ENCODE measurements around the gene EPHB2.
A peak's percentile ranks its signal among the peaks of the same experiment; 100 is the strongest.

EPHB2 gene

DNA sequence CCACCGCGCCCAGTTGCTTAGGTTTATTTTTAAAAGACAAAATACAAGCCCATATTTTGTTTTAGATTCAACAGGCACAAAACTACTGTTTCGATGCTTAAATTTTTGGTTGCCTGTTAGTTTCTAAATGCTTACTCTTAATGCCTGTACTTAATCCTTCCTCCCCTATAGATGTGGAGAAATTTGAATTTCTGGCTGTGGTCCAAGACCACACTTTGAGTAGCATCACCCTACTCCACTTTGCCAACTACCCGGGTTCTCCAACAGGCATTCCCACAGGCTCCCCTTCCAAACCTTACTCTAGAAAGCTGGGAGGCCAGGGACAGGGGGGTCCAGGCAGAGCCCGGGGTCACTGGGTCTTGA, 242.0 kb downstream of the EPHB2 start:
- 90% methylated on average over 4 of the region's 5 CpGs for WGBS (ENCODE audit: insufficient coverage)
- H3K27me3 ChIP-seq (replicated peaks in 2 of 5; ENCODE audit: control insufficient read depth in 4 of 5, insufficient read depth in 5 of 5, low read length in 4 of 5), result peaks cover 16 to 69% (median 31%) of the 10 kb centered on the region in 5 experiments
- CTCF ChIA-PET, result interaction anchor here (1.0 kb wide), 1 partner anchor 12 kb away, joined by 3 read pairs; no protein-coding TSS in a partner anchor

DNA sequence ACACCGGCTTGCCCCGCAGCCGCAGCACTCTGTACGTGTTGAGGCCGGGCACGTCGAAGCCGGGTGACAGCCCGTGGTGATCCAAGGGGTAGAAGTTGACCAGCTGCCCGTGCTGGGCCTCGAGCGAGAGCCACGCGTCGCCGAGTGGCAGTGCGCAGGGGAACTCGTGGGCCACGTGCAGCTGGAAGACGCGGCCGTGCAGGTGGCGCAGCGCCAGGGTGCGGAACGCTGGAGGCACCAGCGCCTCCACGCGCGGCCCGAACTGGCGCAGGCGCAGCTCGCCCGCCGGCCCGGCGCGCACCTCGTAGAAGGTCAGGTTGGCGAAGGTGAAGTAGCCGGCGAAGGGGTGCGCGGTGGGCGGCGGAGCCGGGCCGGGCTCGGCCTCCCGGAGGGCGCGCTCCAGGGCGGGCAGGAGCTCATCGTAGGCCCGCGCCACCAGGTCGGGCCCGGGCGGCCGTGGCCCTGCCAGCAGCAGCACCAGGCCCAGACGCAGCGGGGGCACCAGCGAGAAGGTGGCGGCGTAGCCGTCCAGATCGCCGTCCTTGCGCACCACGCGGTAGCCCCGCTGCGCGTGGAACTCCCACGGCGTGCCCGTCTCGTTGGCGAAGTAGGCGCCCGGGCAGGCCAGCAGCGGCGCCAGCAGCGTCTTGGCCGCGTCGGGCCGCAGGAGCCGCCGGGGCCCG, 242.6 kb downstream of the EPHB2 start:
- no peak overlapping the region for H3K27ac ChIP-seq (ENCODE audit: insufficient read depth in 1 of 2, low read depth in 1 of 2, low read length in 2 of 2, poor library complexity in 1 of 2, severe bottlenecking in 2 of 2)
- H3K4me1 ChIP-seq (ENCODE audit: control extremely low read depth in 1 of 4, control insufficient read depth in 4 of 4, insufficient read depth in 4 of 4, low read length in 3 of 4), result peaks cover 0 to 9% (median 6%) of the 10 kb centered on the region in 4 experiments
- no peaks in the 10 kb centered on the region for H3K9me3 ChIP-seq (ENCODE audit: control extremely low read depth in 1 of 5, control insufficient read depth in 4 of 5, insufficient read depth in 2 of 5, low read depth in 1 of 5, low read length in 4 of 5)
- peak overlapping the region in 1 of 7 experiments; percentile 16 for H3K4me3 ChIP-seq (ENCODE audit: control insufficient read depth in 1 of 7, extremely low read depth in 1 of 7, insufficient read depth in 4 of 7, low read depth in 2 of 7, low read length in 6 of 7)
- peaks cover 16 to 64% (median 28%) of the 10 kb centered on the region in 5 experiments for H3K27me3 ChIP-seq (replicated peaks in 2 of 5; ENCODE audit: control insufficient read depth in 4 of 5, insufficient read depth in 5 of 5, low read length in 4 of 5)
- WGBS (ENCODE audit: insufficient coverage), result 12% methylated on average over 64 of the region's 92 CpGs
- POLR2A ChIA-PET, result no interaction called here
- CTCF ChIA-PET, result interaction anchor here (1.0 kb wide), 1 partner anchor 12 kb away, joined by 3 read pairs; no protein-coding TSS in a partner anchor
- H3K36me3 ChIP-seq (ENCODE audit: control insufficient read depth in 4 of 4, insufficient read depth in 4 of 4, low read length in 3 of 4), result no peaks in the 10 kb centered on the region
- peak in 2 of 3 donors; percentile 10 to 32 for DNase-seq

More for the DNA sequence above, 242.0 kb downstream of the EPHB2 start:
- POLR2A ChIA-PET, result no interaction called here
- Histone ChIP-seq H3K27ac (ENCODE audit: insufficient read depth in 1 of 2, low read depth in 1 of 2, low read length in 2 of 2, poor library complexity in 1 of 2, severe bottlenecking in 2 of 2) (no peak overlapping the region), H3K4me1 (ENCODE audit: control extremely low read depth in 1 of 4, control insufficient read depth in 4 of 4, insufficient read depth in 4 of 4, low read length in 3 of 4) (peaks cover 0 to 9% (median 6%) of the 10 kb centered on the region in 4 experiments), H3K4me3 (ENCODE audit: control insufficient read depth in 1 of 7, extremely low read depth in 1 of 7, insufficient read depth in 4 of 7, low read depth in 2 of 7, low read length in 6 of 7) (no peak overlapping the region), H3K36me3 (ENCODE audit: control insufficient read depth in 4 of 4, insufficient read depth in 4 of 4, low read length in 3 of 4) (no peaks in the 10 kb centered on the region), H3K9me3 (ENCODE audit: control extremely low read depth in 1 of 5, control insufficient read depth in 4 of 5, insufficient read depth in 2 of 5, low read depth in 1 of 5, low read length in 4 of 5) (no peaks in the 10 kb centered on the region)
- no peak for DNase-seq

DNA sequence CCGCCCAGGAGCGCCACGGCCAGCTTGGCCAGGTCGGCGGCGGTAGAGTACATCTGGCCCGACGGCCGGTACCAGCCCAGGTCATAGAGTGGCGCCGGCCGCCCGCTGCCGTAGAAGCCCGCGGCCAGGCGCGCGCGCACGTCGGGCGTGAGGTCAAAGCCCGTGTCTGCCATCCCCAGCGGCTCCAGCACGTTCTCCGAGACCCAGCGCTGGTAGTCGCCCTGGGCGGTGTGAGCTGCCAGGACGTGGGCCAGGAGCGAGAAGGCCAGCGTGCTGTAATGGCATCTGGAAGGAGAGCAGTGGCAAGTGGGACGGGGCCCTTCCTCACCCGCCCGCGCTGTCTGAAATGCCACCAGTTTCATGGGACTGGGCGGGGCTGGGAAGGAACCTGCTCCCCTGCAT, 243.1 kb downstream of the EPHB2 start:
- ChIA-PET CTCF (no interaction called here), POLR2A (no interaction called here)
- no peaks in the 10 kb centered on the region for H3K36me3 ChIP-seq (ENCODE audit: control insufficient read depth in 4 of 4, insufficient read depth in 4 of 4, low read length in 3 of 4)
- no peak overlapping the region for H3K27ac ChIP-seq (ENCODE audit: insufficient read depth in 1 of 2, low read depth in 1 of 2, low read length in 2 of 2, poor library complexity in 1 of 2, severe bottlenecking in 2 of 2)
- H3K9me3 ChIP-seq (ENCODE audit: control extremely low read depth in 1 of 5, control insufficient read depth in 4 of 5, insufficient read depth in 2 of 5, low read depth in 1 of 5, low read length in 4 of 5), result no peaks in the 10 kb centered on the region
- peaks cover 0 to 9% (median 6%) of the 10 kb centered on the region in 4 experiments for H3K4me1 ChIP-seq (ENCODE audit: control extremely low read depth in 1 of 4, control insufficient read depth in 4 of 4, insufficient read depth in 4 of 4, low read length in 3 of 4)
- peaks cover 16 to 64% (median 28%) of the 10 kb centered on the region in 5 experiments for H3K27me3 ChIP-seq (replicated peaks in 2 of 5; ENCODE audit: control insufficient read depth in 4 of 5, insufficient read depth in 5 of 5, low read length in 4 of 5)
- WGBS (ENCODE audit: insufficient coverage), result 13% methylated on average over 38 of the region's 38 CpGs
- DNase-seq, result no peak
- H3K4me3 ChIP-seq (ENCODE audit: control insufficient read depth in 1 of 7, extremely low read depth in 1 of 7, insufficient read depth in 4 of 7, low read depth in 2 of 7, low read length in 6 of 7), result peak overlapping the region in 2 of 7 experiments; percentile 11 to 16

DNA sequence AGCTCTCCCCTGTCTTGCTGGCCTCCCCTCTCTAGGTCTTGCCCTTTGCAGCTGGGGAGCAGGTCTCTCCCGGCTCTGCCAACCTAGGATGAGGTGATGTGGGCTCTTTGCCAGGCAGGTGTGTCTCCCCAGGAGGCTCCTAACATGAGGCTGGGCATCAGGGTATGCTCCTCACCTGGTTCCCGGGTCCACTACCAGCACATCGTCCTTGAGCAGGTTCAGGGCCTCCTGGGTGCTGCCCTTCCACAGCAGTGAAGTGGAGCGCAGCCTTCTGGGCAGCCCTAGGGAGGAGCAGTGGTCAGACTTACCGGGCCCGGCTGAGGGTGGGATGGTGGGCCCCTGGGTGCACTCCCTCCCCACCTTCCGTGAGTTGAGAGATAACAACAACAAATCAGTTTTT, 244.5 kb downstream of the EPHB2 start:
- H3K9me3 ChIP-seq (ENCODE audit: control extremely low read depth in 1 of 5, control insufficient read depth in 4 of 5, insufficient read depth in 2 of 5, low read depth in 1 of 5, low read length in 4 of 5), result no peaks in the 10 kb centered on the region
- no peak overlapping the region for H3K4me3 ChIP-seq (ENCODE audit: control insufficient read depth in 1 of 7, extremely low read depth in 1 of 7, insufficient read depth in 4 of 7, low read depth in 2 of 7, low read length in 6 of 7)
- H3K27ac ChIP-seq (ENCODE audit: insufficient read depth in 1 of 2, low read depth in 1 of 2, low read length in 2 of 2, poor library complexity in 1 of 2, severe bottlenecking in 2 of 2), result no peak overlapping the region
- CTCF ChIA-PET, result no interaction called here
- H3K36me3 ChIP-seq (ENCODE audit: control insufficient read depth in 4 of 4, insufficient read depth in 4 of 4, low read length in 3 of 4), result no peaks in the 10 kb centered on the region
- WGBS (ENCODE audit: insufficient coverage), result 87% methylated on average over 4 of the region's 7 CpGs
- DNase-seq, result no peak
- POLR2A ChIA-PET, result no interaction called here
- peaks cover 10 to 63% (median 25%) of the 10 kb centered on the region in 5 experiments for H3K27me3 ChIP-seq (replicated peaks in 2 of 5; ENCODE audit: control insufficient read depth in 4 of 5, insufficient read depth in 5 of 5, low read length in 4 of 5)
- H3K4me1 ChIP-seq (ENCODE audit: control extremely low read depth in 1 of 4, control insufficient read depth in 4 of 4, insufficient read depth in 4 of 4, low read length in 3 of 4), result peaks cover 0 to 9% (median 6%) of the 10 kb centered on the region in 4 experiments

- Histone ChIP-seq H3K9me3 (ENCODE audit: control extremely low read depth in 1 of 5, control insufficient read depth in 4 of 5, insufficient read depth in 2 of 5, low read depth in 1 of 5, low read length in 4 of 5) (no peaks in the 10 kb centered on the region), H3K27ac (ENCODE audit: insufficient read depth in 1 of 2, low read depth in 1 of 2, low read length in 2 of 2, poor library complexity in 1 of 2, severe bottlenecking in 2 of 2) (no peak overlapping the region), H3K4me1 (ENCODE audit: control extremely low read depth in 1 of 4, control insufficient read depth in 4 of 4, insufficient read depth in 4 of 4, low read length in 3 of 4) (peaks cover 0 to 9% (median 6%) of the 10 kb centered on the region in 4 experiments), H3K4me3 (ENCODE audit: control insufficient read depth in 1 of 7, extremely low read depth in 1 of 7, insufficient read depth in 4 of 7, low read depth in 2 of 7, low read length in 6 of 7) (no peak overlapping the region), H3K27me3 (replicated peaks in 2 of 5; ENCODE audit: control insufficient read depth in 4 of 5, insufficient read depth in 5 of 5, low read length in 4 of 5) (peaks cover 8 to 44% (median 22%) of the 10 kb centered on the region in 5 experiments), H3K36me3 (ENCODE audit: control insufficient read depth in 4 of 4, insufficient read depth in 4 of 4, low read length in 3 of 4) (no peaks in the 10 kb centered on the region)
- CTCF ChIA-PET, result interaction anchor here (1.3 kb wide), 1 partner anchor 8 kb away, joined by 5 read pairs; no protein-coding TSS in a partner anchor
- POLR2A ChIA-PET, result no interaction called here
- WGBS (ENCODE audit: insufficient coverage), result no CpG with 5 or more reads among the region's 3 CpGs
- DNase-seq, result no peak
These were observed 246.4 kb downstream of the EPHB2 start for GRCh38 chr1:22957066-22957465.

- Histone ChIP-seq H3K4me3 (ENCODE audit: control insufficient read depth in 1 of 7, extremely low read depth in 1 of 7, insufficient read depth in 4 of 7, low read depth in 2 of 7, low read length in 6 of 7) (no peak overlapping the region), H3K9me3 (ENCODE audit: control extremely low read depth in 1 of 5, control insufficient read depth in 4 of 5, insufficient read depth in 2 of 5, low read depth in 1 of 5, low read length in 4 of 5) (no peaks in the 10 kb centered on the region), H3K27ac (ENCODE audit: insufficient read depth in 1 of 2, low read depth in 1 of 2, low read length in 2 of 2, poor library complexity in 1 of 2, severe bottlenecking in 2 of 2) (no peak overlapping the region), H3K27me3 (replicated peaks in 2 of 5; ENCODE audit: control insufficient read depth in 4 of 5, insufficient read depth in 5 of 5, low read length in 4 of 5) (peaks cover 7 to 29% (median 18%) of the 10 kb centered on the region in 5 experiments), H3K36me3 (ENCODE audit: control insufficient read depth in 4 of 4, insufficient read depth in 4 of 4, low read length in 3 of 4) (no peaks in the 10 kb centered on the region), H3K4me1 (ENCODE audit: control extremely low read depth in 1 of 4, control insufficient read depth in 4 of 4, insufficient read depth in 4 of 4, low read length in 3 of 4) (peaks cover 0 to 2% (median under 1%) of the 10 kb centered on the region in 4 experiments)
- 87% methylated on average over 6 of the region's 9 CpGs for WGBS (ENCODE audit: insufficient coverage)
- ChIA-PET CTCF (interaction anchor here (1.0 to 1.1 kb wide), 2 partner anchors 15 to 228 kb away, joined by 3 read pairs; no protein-coding TSS in a partner anchor), POLR2A (no interaction called here)
- DNase-seq, result no peak
These were observed 247.9 kb downstream of the EPHB2 start for GRCh38 chr1:22958556-22958955.

GRCh38 chr1:22959545-22960360, 249.1 kb downstream of the EPHB2 start:
- Histone ChIP-seq H3K4me3 (ENCODE audit: control insufficient read depth in 1 of 7, extremely low read depth in 1 of 7, insufficient read depth in 4 of 7, low read depth in 2 of 7, low read length in 6 of 7) (no peak overlapping the region), H3K9me3 (ENCODE audit: control extremely low read depth in 1 of 5, control insufficient read depth in 4 of 5, insufficient read depth in 2 of 5, low read depth in 1 of 5, low read length in 4 of 5) (no peaks in the 10 kb centered on the region), H3K27me3 (replicated peaks in 2 of 5; ENCODE audit: control insufficient read depth in 4 of 5, insufficient read depth in 5 of 5, low read length in 4 of 5) (peaks cover 3 to 18% (median 10%) of the 10 kb centered on the region in 5 experiments), H3K36me3 (ENCODE audit: control insufficient read depth in 4 of 4, insufficient read depth in 4 of 4, low read length in 3 of 4) (no peaks in the 10 kb centered on the region), H3K27ac (ENCODE audit: insufficient read depth in 1 of 2, low read depth in 1 of 2, low read length in 2 of 2, poor library complexity in 1 of 2, severe bottlenecking in 2 of 2) (no peak overlapping the region), H3K4me1 (ENCODE audit: control extremely low read depth in 1 of 4, control insufficient read depth in 4 of 4, insufficient read depth in 4 of 4, low read length in 3 of 4) (peaks cover 0 to 4% (median 0%) of the 10 kb centered on the region in 4 experiments)
- 90% methylated on average over 5 of the region's 7 CpGs for WGBS (ENCODE audit: insufficient coverage)
- ChIA-PET POLR2A (no interaction called here), CTCF (no interaction called here)
- DNase-seq, result no peak
